Prostate gland (tissue), 2 donors: ENCODE results near the gene LAMA1. TPM values are rescaled to one million over a fixed set of nuclear protein-coding genes. Genes with fewer than 3 reads are reported as not detected.
"Not testable (repeated sequence)": the region's sequence is repeated elsewhere in the genome, so short reads cannot be mapped to it uniquely, and the experiment has no call there.

ENCODE experiments used
- DNase-seq: peaks from one replicate; pipeline ENCODE4 v3.0.0-alpha.2; 2019; ENCODE audit warnings: low spot score
- H3K27ac ChIP-seq, 2 donors: fragments of 200-600 bp; sonication (generic); 2 replicates each; pipeline ENCODE4 v1.5.1; 2017 to 2019
- H3K27me3 ChIP-seq: fragments of 200-600 bp; sonication (generic); replicated peaks from 2 replicates; pipeline ENCODE4 v1.5.1; 2019; ENCODE audit not compliant: insufficient read depth
- H3K36me3 ChIP-seq, 2 donors: fragments of 200-600 bp; sonication (generic); 1 replicate in 1 of 2; 2 replicates in 1 of 2; pipeline versions ENCODE4 v1.5.1 to v1.8.1; 2017 to 2019
- H3K4me1 ChIP-seq: fragments of 200-600 bp; sonication (generic); replicated peaks from 2 replicates; pipeline ENCODE4 v1.5.1; 2019
- H3K4me3 ChIP-seq, 2 donors: fragments of 200-600 bp; sonication (generic); 2 replicates each; pipeline ENCODE4 v1.5.1; 2017 to 2019
- H3K9me3 ChIP-seq: fragments of 200-600 bp; sonication (generic); 2 replicates; pipeline ENCODE4 v1.5.1; 2017
- POLR2A ChIP-seq: fragments of 450-650 bp; IDR thresholded peaks from one replicate; pipeline ENCODE4 v1.6.1; 2016; ENCODE audit warnings: antibody characterized with exemption, mild to moderate bottlenecking
- POLR2AphosphoS5 ChIP-seq: sonication (generic); formaldehyde crosslinking; IDR thresholded peaks from one replicate; pipeline ENCODE4 v1.6.1; 2017; ENCODE audit warnings: antibody characterized with exemption
- WGBS: methylation state at CpG from one replicate; pipeline ENCODE4 v1.1.5; 2018; 5-methylcytosine and 5-hydroxymethylcytosine counted together
- intact Hi-C: fragments of 100-400 bp; cut with DNase I; formaldehyde crosslinking; loops from one replicate; pipeline ENCODE4 v1.14.2; 2022
- total RNA-seq, 2 donors: library from RNA; depleted of rRNA; stranded (reverse); fragments of >200 nt; gene quantifications; one replicate each; pipeline ENCODE4 v1.1.0, GENCODE V29; 2016
- TF ChIP-seq, protein P1 (sequence below), 4 experiments: fragments of 200-600 bp in 2 of 4; fragments of 450-650 bp in 2 of 4; sonication (generic) in 2 of 4; IDR thresholded peaks; 1 replicate in 3 of 4; 2 replicates in 1 of 4; pipeline ENCODE4 v1.5.1; 2016 to 2019; ENCODE audit warnings: antibody characterized with exemption in 4 of 4, mild to moderate bottlenecking in 2 of 4, moderate library complexity in 2 of 4

Gene LAMA1
- total RNA-seq, 2 donors from 2014 or later, result 1.8 to 59.6 TPM

DNA sequence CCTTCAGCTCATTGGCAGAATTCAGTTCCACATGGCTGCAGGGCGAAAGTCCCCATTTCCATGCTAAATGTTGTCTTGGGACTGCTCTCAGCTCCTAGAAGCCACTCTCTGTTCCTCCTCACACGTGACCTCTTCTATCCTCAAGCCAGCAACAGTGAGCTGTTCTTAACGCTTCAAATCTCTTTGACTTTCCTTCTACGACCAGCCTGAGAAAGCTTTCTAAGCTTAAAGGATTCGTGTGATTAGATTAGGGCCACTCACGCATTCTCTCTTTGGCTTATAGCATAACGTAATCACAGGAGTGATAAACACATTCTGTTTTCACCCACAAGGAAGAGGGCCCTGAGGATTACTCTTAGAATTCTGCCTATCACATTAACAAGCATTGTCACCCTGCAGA is 29.8 kb upstream of the LAMA1 start:
- H3K9me3 ChIP-seq, result no peaks in the 10 kb centered on the region
- intact Hi-C loops, result no loop called here
- no peaks in the 10 kb centered on the region for H3K27me3 ChIP-seq
- WGBS, result 91% methylated on average over 7 of the region's 7 CpGs
- H3K4me3 ChIP-seq, result no peak overlapping the region
- TF ChIP-seq, protein P1, sequence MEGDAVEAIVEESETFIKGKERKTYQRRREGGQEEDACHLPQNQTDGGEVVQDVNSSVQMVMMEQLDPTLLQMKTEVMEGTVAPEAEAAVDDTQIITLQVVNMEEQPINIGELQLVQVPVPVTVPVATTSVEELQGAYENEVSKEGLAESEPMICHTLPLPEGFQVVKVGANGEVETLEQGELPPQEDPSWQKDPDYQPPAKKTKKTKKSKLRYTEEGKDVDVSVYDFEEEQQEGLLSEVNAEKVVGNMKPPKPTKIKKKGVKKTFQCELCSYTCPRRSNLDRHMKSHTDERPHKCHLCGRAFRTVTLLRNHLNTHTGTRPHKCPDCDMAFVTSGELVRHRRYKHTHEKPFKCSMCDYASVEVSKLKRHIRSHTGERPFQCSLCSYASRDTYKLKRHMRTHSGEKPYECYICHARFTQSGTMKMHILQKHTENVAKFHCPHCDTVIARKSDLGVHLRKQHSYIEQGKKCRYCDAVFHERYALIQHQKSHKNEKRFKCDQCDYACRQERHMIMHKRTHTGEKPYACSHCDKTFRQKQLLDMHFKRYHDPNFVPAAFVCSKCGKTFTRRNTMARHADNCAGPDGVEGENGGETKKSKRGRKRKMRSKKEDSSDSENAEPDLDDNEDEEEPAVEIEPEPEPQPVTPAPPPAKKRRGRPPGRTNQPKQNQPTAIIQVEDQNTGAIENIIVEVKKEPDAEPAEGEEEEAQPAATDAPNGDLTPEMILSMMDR (IDR thresholded peaks at IDR 0.05), result no peak
- no peak for TF ChIP-seq POLR2A
- TF ChIP-seq POLR2AphosphoS5, result no peak
- H3K4me1 ChIP-seq, result no peaks in the 10 kb centered on the region
- no peak for DNase-seq
- H3K36me3 ChIP-seq, result no peaks in the 10 kb centered on the region
- no peak overlapping the region for H3K27ac ChIP-seq

DNA sequence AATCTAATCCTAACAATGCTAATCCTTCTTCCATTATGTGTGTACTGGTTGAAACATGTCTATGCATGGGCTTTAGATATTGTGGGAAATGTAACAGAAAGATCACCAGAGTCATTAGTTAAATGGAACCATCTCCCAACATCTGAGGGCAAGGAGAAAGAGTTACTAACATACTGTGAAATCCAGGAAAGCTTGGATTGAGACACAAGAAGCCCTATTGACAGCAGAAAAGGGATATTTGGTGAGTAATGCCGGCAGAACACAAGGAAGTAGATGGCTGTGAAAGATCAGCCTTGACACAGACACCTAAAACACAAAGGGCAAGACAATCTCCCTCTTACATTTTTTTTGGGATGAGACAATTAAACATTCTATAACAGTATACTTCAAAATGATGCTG is 28.5 kb upstream of the LAMA1 start:
- DNase-seq, result no peak
- H3K4me1 ChIP-seq, result no peaks in the 10 kb centered on the region
- H3K36me3 ChIP-seq, result no peaks in the 10 kb centered on the region
- no peaks in the 10 kb centered on the region for H3K27me3 ChIP-seq
- 56% methylated on average over 1 of the region's 1 CpG for WGBS
- intact Hi-C loops, result no loop called here
- no peak for TF ChIP-seq POLR2A
- TF ChIP-seq POLR2AphosphoS5, result no peak
- TF ChIP-seq, protein P1 (IDR thresholded peaks at IDR 0.05), result no peak
- H3K27ac ChIP-seq, result no peak overlapping the region
- H3K9me3 ChIP-seq, result no peaks in the 10 kb centered on the region
- H3K4me3 ChIP-seq, result no peak overlapping the region

DNA sequence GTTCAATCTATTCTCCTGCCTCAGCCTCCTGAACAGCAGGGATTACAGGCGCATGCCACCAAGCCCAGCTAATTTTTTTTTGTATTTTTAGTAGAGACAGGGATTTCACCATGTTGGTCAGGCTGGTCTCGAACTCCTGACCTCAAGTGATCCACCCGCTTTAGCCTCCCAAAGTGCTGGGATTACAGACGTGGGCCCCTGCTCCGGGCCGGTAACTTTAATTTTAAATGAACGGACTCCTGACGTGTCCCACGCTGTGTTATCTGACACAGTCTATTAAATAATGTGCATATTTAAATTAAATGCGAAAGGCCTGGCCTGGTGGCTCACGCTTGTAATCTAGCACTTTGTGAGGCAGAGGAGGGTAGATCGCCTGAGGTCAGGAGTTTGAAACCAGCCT is 27.3 kb upstream of the LAMA1 start:
- H3K4me3 ChIP-seq, H3K27me3 ChIP-seq, H3K27ac ChIP-seq, H3K9me3 ChIP-seq, intact Hi-C loops, H3K4me1 ChIP-seq, H3K36me3 ChIP-seq, DNase-seq: not testable (repeated sequence)
- 96% methylated on average over 12 of the region's 12 CpGs for WGBS

DNA sequence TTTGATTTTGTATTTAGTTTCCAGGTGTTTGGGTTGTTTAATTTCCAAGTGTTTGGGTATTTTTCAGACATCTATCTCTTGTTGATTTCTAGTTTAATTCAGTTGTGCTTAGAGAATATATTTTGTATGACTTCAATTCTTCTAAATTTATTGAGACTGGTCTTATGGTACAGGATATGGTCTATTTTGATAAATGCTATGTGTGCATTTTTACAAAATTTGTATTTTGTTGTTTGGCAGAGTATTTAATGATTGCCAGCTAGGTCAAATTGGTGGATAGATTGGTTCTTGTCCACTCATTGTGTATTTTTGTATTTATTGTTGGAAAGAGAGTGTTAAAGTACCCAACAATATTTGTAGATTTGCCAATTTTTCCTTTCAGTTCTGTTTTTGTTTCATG is 23.7 kb upstream of the LAMA1 start:
- no peak for DNase-seq
- TF ChIP-seq POLR2A, result no peak
- no peak for TF ChIP-seq POLR2AphosphoS5
- TF ChIP-seq, protein P1 (IDR thresholded peaks at IDR 0.05), result no peak
- intact Hi-C loops, result no loop called here

DNA sequence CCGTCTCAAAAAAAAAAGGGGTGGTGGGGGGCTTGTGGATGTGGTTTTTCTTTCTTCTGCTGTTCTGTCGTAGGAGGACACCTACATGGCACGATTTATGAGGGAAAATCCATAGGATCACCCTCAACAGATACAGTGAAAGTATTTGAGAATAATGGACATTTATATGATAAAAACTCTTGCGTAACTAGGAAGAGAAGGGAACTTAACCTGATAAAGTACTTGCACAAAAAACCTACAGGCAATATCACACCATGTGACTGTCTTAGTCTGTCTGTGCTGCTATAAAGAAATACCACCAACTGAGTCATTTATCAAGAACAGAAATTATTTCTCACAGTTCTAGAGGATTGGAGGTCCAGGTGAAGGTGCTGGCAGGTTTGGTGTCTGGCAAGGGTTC is 21.8 kb upstream of the LAMA1 start:
- Histone ChIP-seq H3K27me3 (no peaks in the 10 kb centered on the region), H3K4me3 (no peak overlapping the region), H3K27ac (no peak overlapping the region), H3K36me3 (no peaks in the 10 kb centered on the region), H3K9me3 (no peaks in the 10 kb centered on the region), H3K4me1 (no peaks in the 10 kb centered on the region)
- DNase-seq, result no peak
- TF ChIP-seq, protein P1 (IDR thresholded peaks at IDR 0.05), result no peak
- TF ChIP-seq POLR2AphosphoS5 (no peak), POLR2A (no peak)
- intact Hi-C loops, result no loop called here
- WGBS, result 86% methylated on average over 4 of the region's 4 CpGs

More for the DNA sequence above, 23.7 kb upstream of the LAMA1 start:
- no peaks in the 10 kb centered on the region for H3K27me3 ChIP-seq
- H3K27ac ChIP-seq, result no peak overlapping the region
- H3K4me1 ChIP-seq, result no peaks in the 10 kb centered on the region
- H3K4me3 ChIP-seq, result no peak overlapping the region
- no peaks in the 10 kb centered on the region for H3K9me3 ChIP-seq
- H3K36me3 ChIP-seq, result no peaks in the 10 kb centered on the region

DNA sequence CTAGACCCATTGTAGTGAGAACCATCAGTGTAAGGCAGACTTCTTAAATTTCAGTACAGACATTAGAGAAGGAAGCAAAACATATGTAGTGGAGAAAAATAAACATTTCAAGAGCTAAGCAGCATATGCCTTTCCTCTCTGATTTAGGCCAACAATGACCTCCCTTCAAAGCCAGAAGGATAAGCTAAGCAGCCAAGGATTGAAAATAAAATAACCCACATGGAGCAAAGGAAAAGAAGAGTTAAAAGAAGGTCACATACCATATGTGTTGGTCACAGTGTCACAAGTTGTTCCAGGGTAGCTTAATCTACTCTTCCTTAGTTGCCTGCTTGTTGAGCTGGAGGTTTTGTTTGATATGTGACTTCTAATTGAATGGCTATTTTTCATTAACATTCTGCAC is 15.6 kb upstream of the LAMA1 start:
- intact Hi-C loops, result no loop called here
- DNase-seq, result no peak
- TF ChIP-seq POLR2A (no peak), POLR2AphosphoS5 (no peak)
- TF ChIP-seq, protein P1 (IDR thresholded peaks at IDR 0.05), result no peak

More for the DNA sequence above, 15.6 kb upstream of the LAMA1 start:
- Histone ChIP-seq H3K9me3 (no peaks in the 10 kb centered on the region), H3K36me3 (no peaks in the 10 kb centered on the region), H3K27ac (no peak overlapping the region), H3K27me3 (no peaks in the 10 kb centered on the region), H3K4me1 (no peaks in the 10 kb centered on the region), H3K4me3 (no peak overlapping the region)
